ENCODE data around the gene PCBP1.
"Not testable (repeated sequence)": the region's sequence is repeated elsewhere in the genome, so short reads cannot be mapped to it uniquely, and the experiment has no call there.

Gene PCBP1

DNA sequence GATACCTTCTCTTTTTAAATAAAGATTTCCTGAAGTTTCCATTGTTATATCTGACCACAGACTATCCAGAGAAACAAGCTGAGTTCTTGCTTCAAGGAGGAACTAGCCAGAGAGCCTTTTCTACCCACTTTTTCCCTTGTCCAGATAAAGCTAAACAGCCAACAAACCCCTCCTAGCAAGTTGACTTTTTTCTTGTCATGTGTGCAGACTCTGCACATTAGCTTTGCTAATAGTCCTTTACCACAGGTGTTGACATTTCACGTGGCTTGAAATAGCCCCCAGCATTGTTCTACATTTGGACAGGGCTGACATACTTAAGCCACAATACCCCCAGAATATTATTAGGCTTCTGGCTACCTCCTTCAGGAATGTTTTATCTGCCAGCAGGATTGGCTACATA lies 40.7 kb downstream of the PCBP1 start:
- DNase-seq: no peak

DNA sequence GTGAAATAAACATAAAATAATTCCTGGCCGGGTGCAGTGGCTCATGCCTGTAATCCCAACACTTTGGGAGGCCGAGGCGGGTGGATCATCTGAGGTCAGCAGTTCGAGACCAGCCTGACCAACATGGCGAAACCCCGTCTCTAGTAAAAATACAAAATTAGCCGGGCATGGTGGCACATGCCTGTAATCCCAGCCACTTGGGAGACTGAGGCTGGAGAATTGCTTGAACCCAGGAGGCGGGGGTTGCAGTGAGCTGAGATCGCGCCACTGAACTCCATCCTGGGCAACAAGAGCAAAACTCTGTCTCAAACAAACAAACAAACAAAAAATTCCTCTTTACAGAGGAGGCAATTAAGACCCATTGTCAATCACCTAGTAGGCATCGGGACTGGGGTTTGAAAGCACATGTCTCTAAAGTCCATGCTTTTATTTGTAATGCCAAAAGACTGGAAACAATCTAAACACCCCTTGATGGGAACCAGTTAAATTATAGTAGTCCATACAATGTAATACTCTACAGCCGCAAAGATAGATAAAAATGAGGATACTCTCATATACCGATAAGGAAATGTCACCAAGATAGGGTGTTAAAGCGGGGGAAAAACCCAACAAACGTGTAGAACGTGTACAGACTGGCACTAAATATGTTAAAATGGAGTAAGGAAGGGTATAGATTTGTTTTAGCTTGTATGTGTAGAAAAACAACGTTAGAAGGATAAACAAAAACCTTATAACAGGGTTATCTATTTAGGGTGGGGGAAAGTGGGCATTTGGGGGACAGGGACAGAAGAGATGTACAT lies 44.3 kb downstream of the PCBP1 start:
- not testable (repeated sequence) for DNase-seq

DNA sequence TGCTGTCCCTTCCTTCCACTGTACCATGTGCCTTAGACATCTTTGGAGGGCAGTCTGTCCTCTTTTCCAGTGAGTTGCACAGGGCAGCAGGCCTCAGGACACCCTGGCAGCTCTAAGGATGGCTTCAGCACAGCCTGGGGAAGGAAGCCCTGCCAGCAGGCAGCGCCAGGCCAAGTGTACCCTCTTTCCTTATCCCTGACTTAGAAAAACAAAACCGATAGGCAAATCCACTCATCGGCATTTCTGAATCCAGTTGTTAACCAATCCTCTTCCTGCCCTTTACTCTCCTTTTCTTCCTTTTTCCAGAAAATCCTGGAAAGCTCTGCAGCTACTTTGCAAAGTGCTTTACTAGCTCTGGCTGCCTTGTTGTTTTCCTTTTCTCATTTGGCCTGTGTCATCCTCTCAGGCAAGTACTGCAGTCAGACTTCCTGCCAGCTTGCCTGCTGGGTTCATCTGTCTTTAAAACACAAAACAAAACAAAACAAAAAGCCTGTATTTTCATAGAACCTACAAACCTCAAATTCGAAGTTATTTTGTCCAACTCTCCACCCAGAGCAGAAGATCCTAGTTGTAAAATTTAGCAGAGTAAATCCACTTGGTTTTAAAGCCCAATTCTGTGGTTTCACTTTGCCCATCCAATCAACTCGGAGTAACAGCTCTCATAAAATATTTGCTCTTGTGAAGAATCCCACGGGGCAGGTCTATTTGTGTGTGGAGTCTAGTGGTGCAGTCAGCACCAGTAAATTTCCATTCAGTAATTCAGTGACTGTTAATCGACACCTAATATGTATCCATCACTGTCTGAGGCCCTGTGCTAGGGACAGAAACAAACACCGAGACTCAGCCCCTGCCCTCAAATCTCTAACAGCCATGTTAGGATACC lies 45.2 kb downstream of the PCBP1 start:
- no peak for DNase-seq

- DNase-seq: no peak
These were observed 45.8 kb downstream of the PCBP1 start for GRCh38 chr2:70133127-70133452.

- DNase-seq: no peak
These were observed 46.4 kb downstream of the PCBP1 start for GRCh38 chr2:70133491-70134322.

- DNase-seq: not testable (repeated sequence)
These were observed 47.2 kb downstream of the PCBP1 start for GRCh38 chr2:70134323-70134983.

Data from stimulated activated CD4-positive, alpha-beta T cell treated with anti-CD3 and anti-CD28 coated beads, Interleukin-12 subunit alpha, Interleukin-12 subunit beta, amount 100 ng/mL, for 4 hours (primary cell).